ENCODE measurements around the gene ACTA1.
A peak's percentile ranks its signal among the peaks of the same experiment; 100 is the strongest.
"Not testable (repeated sequence)": the region's sequence is repeated elsewhere in the genome, so short reads cannot be mapped to it uniquely, and the experiment has no call there.

Gene ACTA1

GRCh38 chr1:229432116-229432461, 1.8 kb downstream of the ACTA1 start:
- Mint-ChIP-seq H3K27me3 (peaks cover 24% of the 10 kb centered on the region), H3K4me3 (no peak overlapping the region), H3K36me3 (no peaks in the 10 kb centered on the region), H3K4me1 (peaks cover 11% of the 10 kb centered on the region), H3K9me3 (no peaks in the 10 kb centered on the region), H3K27ac (no peak overlapping the region)
- ATAC-seq (ENCODE audit: low read depth) (no peak), DNase-seq (ENCODE audit: low spot score in 2 of 2) (no peak)

DNA sequence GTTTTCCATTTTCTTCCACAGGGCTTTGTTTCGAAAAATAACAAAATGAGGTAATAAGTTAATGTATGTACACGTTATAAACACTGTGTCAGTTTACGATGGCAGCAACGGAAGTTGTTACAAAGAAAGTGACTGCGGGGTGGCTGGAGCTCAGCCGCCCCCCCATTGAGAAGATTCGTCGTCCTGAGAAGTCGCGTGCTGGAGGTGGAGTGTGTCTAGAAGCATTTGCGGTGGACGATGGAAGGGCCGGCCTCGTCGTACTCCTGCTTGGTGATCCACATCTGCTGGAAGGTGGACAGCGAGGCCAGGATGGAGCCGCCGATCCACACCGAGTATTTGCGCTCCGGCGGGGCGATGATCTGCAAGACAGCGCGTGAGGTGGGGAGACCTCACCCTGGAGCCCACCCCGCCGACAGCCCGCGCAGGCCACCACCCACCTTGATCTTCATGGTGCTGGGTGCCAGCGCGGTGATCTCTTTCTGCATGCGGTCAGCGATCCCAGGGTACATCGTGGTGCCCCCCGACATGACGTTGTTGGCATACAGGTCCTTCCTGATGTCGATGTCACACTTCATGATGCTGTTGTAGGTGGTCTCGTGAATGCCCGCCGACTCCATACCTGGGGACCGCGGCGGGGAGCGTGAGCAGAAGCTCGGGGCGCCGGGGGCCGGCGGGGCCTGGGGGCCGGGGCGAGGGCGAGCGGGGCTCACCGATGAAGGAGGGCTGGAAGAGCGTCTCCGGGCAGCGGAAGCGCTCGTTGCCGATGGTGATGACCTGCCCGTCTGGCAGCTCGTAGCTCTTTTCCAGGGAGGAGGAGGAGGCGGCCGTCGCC, 2.4 kb downstream of the ACTA1 start:
- peak overlapping the region; percentile 5 for H3K27ac Mint-ChIP-seq
- DNase-seq (ENCODE audit: low spot score in 2 of 2) (no peak), ATAC-seq (ENCODE audit: low read depth) (no peak)
- H3K4me3 Mint-ChIP-seq = peak overlapping the region; percentile 71
- peaks cover 11% of the 10 kb centered on the region for H3K4me1 Mint-ChIP-seq
- peaks cover 29% of the 10 kb centered on the region for H3K27me3 Mint-ChIP-seq
- no peaks in the 10 kb centered on the region for H3K9me3 Mint-ChIP-seq
- H3K36me3 Mint-ChIP-seq = no peaks in the 10 kb centered on the region

DNA sequence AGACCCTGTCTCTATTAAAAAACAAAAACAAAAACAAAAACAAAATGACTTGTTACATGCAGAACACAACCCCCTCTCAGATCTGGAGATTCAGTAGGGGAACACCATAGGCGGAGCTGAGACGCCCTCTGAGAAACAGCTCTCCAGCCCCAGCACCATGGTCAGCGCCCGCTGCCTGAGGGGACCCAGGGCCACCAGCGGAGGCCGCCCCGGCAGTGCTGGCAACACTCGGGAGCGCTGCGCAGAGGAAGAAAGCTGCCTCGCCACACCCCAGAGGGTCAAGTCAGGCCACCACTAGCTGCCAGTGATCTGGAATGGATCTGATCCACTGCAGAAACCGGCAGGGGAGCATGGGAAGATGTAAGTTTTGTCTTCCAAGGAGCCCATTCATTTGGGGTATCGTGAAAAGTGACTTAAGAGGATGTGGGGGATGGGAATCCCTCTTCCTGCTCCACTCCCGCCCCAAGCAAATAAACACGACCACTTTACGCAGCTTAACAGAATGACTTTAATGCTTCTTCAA, 3.1 kb downstream of the ACTA1 start:
- H3K27me3 Mint-ChIP-seq = peaks cover 35% of the 10 kb centered on the region
- DNase-seq (ENCODE audit: low spot score in 2 of 2) (no peak), ATAC-seq (ENCODE audit: low read depth) (peak; percentile 42)
- peaks cover 11% of the 10 kb centered on the region for H3K4me1 Mint-ChIP-seq
- no peaks in the 10 kb centered on the region for H3K9me3 Mint-ChIP-seq
- H3K4me3 Mint-ChIP-seq = peak overlapping the region; percentile 71
- no peaks in the 10 kb centered on the region for H3K36me3 Mint-ChIP-seq
- H3K27ac Mint-ChIP-seq = peak overlapping the region; percentile 5

DNA sequence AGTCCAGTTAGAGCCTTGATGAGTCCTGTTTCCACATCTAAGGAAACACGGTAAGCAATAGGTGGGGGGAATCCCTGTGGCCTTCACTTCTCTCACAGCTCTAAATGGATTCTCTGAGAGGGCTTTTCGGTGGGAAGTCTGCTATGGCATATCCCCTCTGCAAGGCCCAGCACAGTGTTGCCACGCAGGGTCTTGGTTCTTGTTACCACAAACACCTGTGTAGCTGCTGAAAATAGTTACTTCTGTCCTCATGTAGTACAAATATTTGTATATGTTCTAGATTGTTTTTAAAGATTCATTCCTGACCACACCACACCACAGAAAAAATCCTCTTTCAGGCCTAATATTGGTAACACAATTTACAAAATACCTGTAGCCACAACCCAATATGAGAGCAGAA, 5.6 kb downstream of the ACTA1 start:
- H3K4me3 Mint-ChIP-seq = no peak overlapping the region
- peaks cover 5% of the 10 kb centered on the region for H3K9me3 Mint-ChIP-seq
- peaks cover 3% of the 10 kb centered on the region for H3K36me3 Mint-ChIP-seq
- H3K27me3 Mint-ChIP-seq = peaks cover 38% of the 10 kb centered on the region
- H3K4me1 Mint-ChIP-seq = peaks cover 8% of the 10 kb centered on the region
- no peak overlapping the region for H3K27ac Mint-ChIP-seq
- DNase-seq (ENCODE audit: low spot score in 2 of 2) (no peak), ATAC-seq (ENCODE audit: low read depth) (no peak)

- Mint-ChIP-seq H3K27me3 (peaks cover 39% of the 10 kb centered on the region), H3K9me3 (peaks cover 5% of the 10 kb centered on the region), H3K27ac (no peak overlapping the region), H3K36me3 (peaks cover 3% of the 10 kb centered on the region), H3K4me3 (no peak overlapping the region), H3K4me1 (peaks cover 7% of the 10 kb centered on the region)
- no peak for ATAC-seq (ENCODE audit: low read depth)
- DNase-seq (ENCODE audit: low spot score in 2 of 2) = no peak
Observed at GRCh38 chr1:229427572-229427971, 6.3 kb downstream of the ACTA1 start.

GRCh38 chr1:229425564-229426159, 8.2 kb downstream of the ACTA1 start:
- H3K4me3 Mint-ChIP-seq = no peak overlapping the region
- no peak overlapping the region for H3K27ac Mint-ChIP-seq
- DNase-seq (ENCODE audit: low spot score in 2 of 2) (no peak), ATAC-seq (ENCODE audit: low read depth) (no peak)
- H3K4me1 Mint-ChIP-seq = no peaks in the 10 kb centered on the region
- peaks cover 3% of the 10 kb centered on the region for H3K36me3 Mint-ChIP-seq
- H3K27me3 Mint-ChIP-seq = peaks cover 29% of the 10 kb centered on the region
- H3K9me3 Mint-ChIP-seq = peaks cover 5% of the 10 kb centered on the region

DNA sequence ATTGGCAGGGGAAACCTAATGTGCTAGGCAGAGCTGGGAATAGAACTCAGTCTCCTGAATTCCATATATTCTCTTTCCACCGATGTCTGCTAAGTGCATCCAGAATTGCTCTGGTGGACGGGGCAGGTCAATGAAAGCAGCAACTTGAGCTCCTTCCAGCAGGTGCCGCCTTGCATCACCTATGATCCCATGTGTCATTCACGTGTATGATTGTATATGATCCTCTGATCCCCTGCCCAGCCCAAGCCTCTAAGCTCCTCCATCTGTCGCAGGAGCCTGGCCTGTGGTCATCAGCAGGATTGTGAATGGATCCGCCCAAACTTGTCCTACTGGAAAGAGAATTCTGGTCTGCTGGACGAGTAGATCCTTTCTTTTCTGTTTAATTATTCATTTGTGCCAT, 13.1 kb downstream of the ACTA1 start:
- peaks cover 3% of the 10 kb centered on the region for H3K36me3 Mint-ChIP-seq
- H3K4me3 Mint-ChIP-seq = no peak overlapping the region
- peaks cover 18% of the 10 kb centered on the region for H3K27me3 Mint-ChIP-seq
- DNase-seq (ENCODE audit: low spot score in 2 of 2) (no peak), ATAC-seq (ENCODE audit: low read depth) (no peak)
- H3K4me1 Mint-ChIP-seq = no peaks in the 10 kb centered on the region
- no peak overlapping the region for H3K27ac Mint-ChIP-seq
- peaks cover 5% of the 10 kb centered on the region for H3K9me3 Mint-ChIP-seq

GRCh38 chr1:229420224-229420623, 13.7 kb downstream of the ACTA1 start:
- H3K4me3 Mint-ChIP-seq = no peak overlapping the region
- H3K27ac Mint-ChIP-seq = no peak overlapping the region
- ATAC-seq (ENCODE audit: low read depth) = no peak
- H3K9me3 Mint-ChIP-seq = peaks cover 2% of the 10 kb centered on the region
- DNase-seq (ENCODE audit: low spot score in 2 of 2) = no peak
- no peaks in the 10 kb centered on the region for H3K4me1 Mint-ChIP-seq
- peaks cover under 1% of the 10 kb centered on the region for H3K36me3 Mint-ChIP-seq
- H3K27me3 Mint-ChIP-seq = peaks cover 13% of the 10 kb centered on the region

DNA sequence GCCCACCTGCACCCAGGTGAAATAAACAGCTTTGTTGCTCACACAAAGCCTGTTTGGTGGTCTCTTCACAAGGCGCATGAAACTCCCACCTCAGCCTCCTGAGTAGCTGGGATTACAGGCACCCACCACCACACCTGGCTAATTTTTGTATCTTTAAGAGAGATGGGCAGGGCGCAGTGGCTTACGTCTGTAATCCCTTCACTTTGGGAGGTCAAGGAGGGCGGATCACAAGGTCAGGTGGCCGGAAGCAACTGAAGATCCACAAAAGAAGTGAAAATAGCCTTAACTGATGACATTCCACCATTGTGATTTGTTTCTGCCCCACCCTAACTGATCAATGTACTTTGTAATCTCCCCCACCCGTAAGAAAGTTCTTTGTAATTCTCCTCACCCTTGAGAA, 15.3 kb downstream of the ACTA1 start:
- H3K4me3 Mint-ChIP-seq, H3K9me3 Mint-ChIP-seq, H3K36me3 Mint-ChIP-seq: not testable (repeated sequence)

DNA sequence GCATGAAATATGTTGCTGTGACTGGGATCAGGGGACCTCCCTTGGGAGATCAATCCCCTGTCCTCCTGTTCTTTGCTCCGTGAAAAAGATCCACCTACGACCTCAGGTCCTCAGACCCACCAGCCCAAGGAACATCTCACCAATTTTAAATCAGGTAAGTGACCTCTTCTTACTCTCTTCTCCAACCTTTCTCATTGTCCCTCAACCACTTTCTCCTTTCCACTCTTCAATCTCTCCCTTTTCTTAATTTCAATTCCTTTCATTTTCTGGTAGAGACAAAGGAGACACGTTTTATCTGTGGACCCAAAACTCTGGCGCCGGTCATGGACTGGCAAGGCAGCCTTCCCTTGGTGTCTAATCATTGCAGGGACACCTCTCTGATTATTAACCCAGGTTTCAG, 21.1 kb downstream of the ACTA1 start:
- not testable (repeated sequence) for DNase-seq (ENCODE audit: low spot score in 2 of 2); H3K9me3 Mint-ChIP-seq

More for the DNA sequence above, 15.3 kb downstream of the ACTA1 start:
- not testable (repeated sequence) for DNase-seq (ENCODE audit: low spot score in 2 of 2); H3K4me1 Mint-ChIP-seq; ATAC-seq (ENCODE audit: low read depth); H3K27ac Mint-ChIP-seq
- peaks cover 15% of the 10 kb centered on the region for H3K27me3 Mint-ChIP-seq

GRCh38 chr1:229412056-229412455, 21.8 kb downstream of the ACTA1 start:
- peaks cover 24% of the 10 kb centered on the region for H3K27me3 Mint-ChIP-seq
- H3K9me3 Mint-ChIP-seq = no peaks in the 10 kb centered on the region
- ATAC-seq (ENCODE audit: low read depth) (no peak), DNase-seq (ENCODE audit: low spot score in 2 of 2) (no peak)
- H3K36me3 Mint-ChIP-seq = no peaks in the 10 kb centered on the region
- H3K27ac Mint-ChIP-seq = no peak overlapping the region
- H3K4me1 Mint-ChIP-seq = peaks cover 9% of the 10 kb centered on the region
- H3K4me3 Mint-ChIP-seq = no peak overlapping the region

More for the DNA sequence above, 21.1 kb downstream of the ACTA1 start:
- H3K4me3 Mint-ChIP-seq; ATAC-seq (ENCODE audit: low read depth); H3K27ac Mint-ChIP-seq; H3K36me3 Mint-ChIP-seq; H3K4me1 Mint-ChIP-seq: not testable (repeated sequence)
- peaks cover 24% of the 10 kb centered on the region for H3K27me3 Mint-ChIP-seq

DNA sequence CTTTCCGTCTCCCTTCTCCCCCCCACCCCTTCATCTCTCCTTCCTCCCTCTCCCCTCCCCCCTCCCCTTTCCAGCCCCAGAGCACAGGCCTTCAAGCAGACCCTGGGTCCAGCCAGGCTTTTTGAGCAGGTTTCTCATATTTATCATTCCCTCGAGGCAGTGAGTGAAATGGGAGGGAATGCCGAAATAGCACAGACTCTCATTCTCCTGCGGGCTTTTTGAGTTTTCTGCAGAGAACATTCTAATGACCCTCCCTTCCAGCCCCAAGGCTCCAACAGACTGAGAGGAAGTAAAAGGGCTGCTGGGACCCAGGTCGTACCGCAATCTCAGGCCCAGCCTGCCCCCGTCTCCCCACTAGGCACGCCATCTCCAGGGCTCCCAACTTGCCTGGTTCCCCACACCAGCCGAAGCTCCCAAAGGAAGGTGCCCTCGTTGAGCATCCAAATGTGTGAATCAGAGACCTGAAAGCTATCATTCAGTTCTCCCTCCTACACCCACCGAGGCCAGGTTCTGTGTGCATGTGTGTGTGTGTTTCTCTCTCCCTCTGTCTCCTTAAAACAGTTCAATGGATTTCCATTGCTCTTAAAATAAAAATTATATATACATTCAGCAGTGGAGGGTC, 22.3 kb downstream of the ACTA1 start:
- Mint-ChIP-seq H3K27me3 (peaks cover 26% of the 10 kb centered on the region), H3K9me3 (no peaks in the 10 kb centered on the region), H3K27ac (no peak overlapping the region), H3K4me1 (peaks cover 13% of the 10 kb centered on the region), H3K36me3 (no peaks in the 10 kb centered on the region), H3K4me3 (no peak overlapping the region)
- DNase-seq (ENCODE audit: low spot score in 2 of 2) = no peak
- ATAC-seq (ENCODE audit: low read depth) = no peak

DNA sequence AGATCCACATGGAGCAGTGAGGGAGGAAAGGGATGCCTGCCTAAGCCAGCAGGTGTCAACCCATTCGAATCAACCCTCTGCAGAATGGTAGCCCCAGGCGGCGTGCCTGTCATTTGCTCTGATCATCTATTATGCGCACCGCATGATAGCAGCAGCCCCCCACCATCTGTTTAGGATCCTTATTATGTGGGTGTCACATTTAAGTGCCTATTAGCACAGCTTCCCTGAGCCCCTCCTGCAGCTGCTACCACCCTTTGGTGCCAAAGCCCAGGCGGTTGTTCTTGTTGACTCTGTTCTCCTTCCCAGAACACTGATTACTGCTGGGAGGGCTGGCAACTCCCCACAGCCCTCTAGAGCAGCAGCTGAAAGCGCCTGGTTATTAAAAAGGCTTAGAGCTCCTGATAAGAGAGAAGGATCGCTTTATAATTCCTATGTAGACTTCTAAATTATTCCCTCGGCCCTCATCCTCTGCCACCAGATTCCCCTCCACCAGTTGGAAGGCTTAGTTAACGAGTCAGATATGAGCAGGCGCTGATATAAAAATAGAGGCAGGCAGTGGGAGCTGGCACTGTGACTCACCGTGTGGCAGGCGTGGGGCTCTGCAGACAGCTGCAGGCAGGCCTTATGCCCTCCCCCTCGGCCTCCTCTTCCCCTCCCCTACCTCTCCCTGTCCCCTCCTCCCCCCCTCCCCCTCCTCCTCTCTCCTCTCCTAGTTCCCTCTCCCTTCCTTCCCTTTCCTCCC, 23.0 kb downstream of the ACTA1 start:
- Mint-ChIP-seq H3K9me3 (no peaks in the 10 kb centered on the region), H3K27me3 (peaks cover 27% of the 10 kb centered on the region), H3K36me3 (no peaks in the 10 kb centered on the region), H3K4me1 (peaks cover 14% of the 10 kb centered on the region), H3K27ac (no peak overlapping the region), H3K4me3 (no peak overlapping the region)
- DNase-seq (ENCODE audit: low spot score in 2 of 2) = no peak
- peak; percentile 46 for ATAC-seq (ENCODE audit: low read depth)

DNA sequence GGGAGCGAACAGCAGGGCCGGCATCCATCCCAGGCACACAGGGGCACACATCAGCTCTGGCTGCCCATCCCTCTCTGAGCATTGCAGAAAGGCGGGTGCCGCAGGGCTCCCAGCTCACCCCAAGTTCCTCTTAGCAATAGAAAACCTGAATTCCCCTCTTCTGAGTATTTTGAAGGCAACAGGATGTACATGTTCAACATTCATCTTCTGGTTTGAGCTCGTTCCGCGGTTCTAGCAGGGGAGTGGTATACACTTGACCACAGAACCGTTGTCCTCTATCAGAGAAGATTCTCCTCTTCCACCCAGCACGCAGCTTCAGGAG, 23.6 kb downstream of the ACTA1 start:
- no peaks in the 10 kb centered on the region for H3K36me3 Mint-ChIP-seq
- H3K27ac Mint-ChIP-seq = no peak overlapping the region
- peak; percentile 77 for ATAC-seq (ENCODE audit: low read depth)
- peaks cover 31% of the 10 kb centered on the region for H3K27me3 Mint-ChIP-seq
- DNase-seq (ENCODE audit: low spot score in 2 of 2) = no peak
- peak overlapping the region; percentile 8 for H3K4me3 Mint-ChIP-seq
- H3K9me3 Mint-ChIP-seq = no peaks in the 10 kb centered on the region
- peaks cover 14% of the 10 kb centered on the region for H3K4me1 Mint-ChIP-seq

Measured in memory B cell (primary cell).